ENCODE data around the gene RELCH. TPM values are rescaled to one million over a fixed set of nuclear protein-coding genes. Genes with fewer than 3 reads are reported as not detected.

Gene RELCH
- total RNA-seq, result 10 to 100 TPM; 36.0 to 48.9 TPM

GRCh38 chr18:62186774-62187542 is at the start of gene RELCH, which contains the start of gene PIGN:
TSS of gene RELCH (plus strand) at chr18:62187255. CDS start at chr18:62187506, 251 bp downstream.
TSS of gene PIGN (minus strand) at chr18:62187056. CDS start at chr18:62161353, 25,703 bp downstream.
- peak within 1 kb of the TSS; percentile 79 to 84 for H3K27ac ChIP-seq
- H3K27me3 ChIP-seq (replicated peaks; ENCODE audit: insufficient read depth), result no peaks in the 10 kb centered on the region
- DNase-seq (ENCODE audit: low spot score) (peak; percentile 95), ATAC-seq (ENCODE audit: insufficient number of reproducible peaks, low FRiP score, low read depth) (peak; percentile 100)
- peaks cover 13 to 51% of the 10 kb centered on the region in 2 donors for H3K4me1 ChIP-seq (ENCODE audit: control insufficient read depth in 1 of 2, low read depth in 2 of 2)
- TF ChIP-seq CTCF (IDR thresholded peaks at IDR 0.05), result no peak
- no peaks in the 10 kb centered on the region for H3K36me3 ChIP-seq
- peak within 1 kb of the TSS; percentile 94 for H3K4me3 ChIP-seq
- H3K9me3 ChIP-seq, result no peaks in the 10 kb centered on the region

DNA sequence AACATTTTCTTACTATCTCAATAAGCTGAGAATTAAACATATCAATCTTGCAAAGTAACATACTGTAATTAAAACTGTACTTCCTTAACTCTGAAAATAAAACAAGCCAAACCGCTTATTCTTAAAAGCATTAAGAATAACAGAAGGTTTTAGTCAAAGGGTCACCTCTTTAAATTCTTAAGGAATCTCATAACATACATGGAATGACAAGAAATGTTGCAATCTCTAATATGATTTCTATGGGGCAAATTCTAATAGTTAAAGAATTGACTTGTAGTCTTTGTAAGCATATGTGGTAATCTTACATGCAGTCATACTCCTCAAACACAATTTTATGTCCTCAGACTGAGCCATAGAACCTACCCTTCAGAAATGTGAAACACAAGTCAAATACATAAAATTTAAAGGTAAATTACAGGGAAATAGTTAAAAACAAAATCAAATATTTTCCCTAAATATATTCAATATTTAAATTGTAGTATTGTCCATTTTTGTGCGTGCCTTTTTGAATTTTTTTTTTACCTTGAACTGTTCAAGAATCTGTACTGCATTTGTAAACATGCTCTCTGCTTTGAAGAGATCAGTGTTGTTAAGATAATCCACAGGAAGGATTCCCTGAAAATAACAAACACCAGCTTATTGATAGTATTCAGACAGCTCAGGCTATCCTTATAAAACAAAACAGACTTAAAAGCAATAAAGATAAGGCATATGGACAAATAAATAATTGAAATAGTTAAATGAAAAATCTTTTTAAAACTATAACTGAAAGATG is 48.4 kb upstream of the RELCH start:
- ATAC-seq (ENCODE audit: insufficient number of reproducible peaks, low FRiP score, low read depth), result no peak
- Histone ChIP-seq H3K36me3 (peaks cover 5% of the 10 kb centered on the region), H3K27me3 (replicated peaks; ENCODE audit: insufficient read depth) (no peaks in the 10 kb centered on the region), H3K27ac (no peak overlapping the region), H3K4me3 (no peak overlapping the region), H3K9me3 (no peaks in the 10 kb centered on the region), H3K4me1 (ENCODE audit: control insufficient read depth in 1 of 2, low read depth in 2 of 2) (no peaks in the 10 kb centered on the region)
- no peak for TF ChIP-seq CTCF (IDR thresholded peaks at IDR 0.05)
- no peak for DNase-seq (ENCODE audit: low spot score)

DNA sequence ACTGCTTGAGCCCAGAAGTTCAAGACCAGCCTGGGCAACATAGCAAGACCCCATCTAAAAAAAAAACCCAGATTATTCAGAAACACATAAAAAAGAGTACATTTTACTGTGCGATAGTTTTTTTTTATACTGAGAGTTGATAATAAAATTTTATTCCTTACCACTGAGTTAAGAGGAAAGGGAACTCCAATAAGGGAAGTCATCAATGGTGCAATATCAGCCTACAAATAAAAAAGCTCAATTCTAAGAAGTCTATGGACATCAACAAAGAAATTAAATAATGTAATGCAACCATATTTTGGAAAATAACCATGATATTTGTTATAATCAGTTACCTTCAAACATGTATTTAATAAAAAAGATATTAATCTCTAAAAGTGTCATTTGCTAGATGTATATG is 46.8 kb upstream of the RELCH start:
- Histone ChIP-seq H3K4me1 (ENCODE audit: control insufficient read depth in 1 of 2, low read depth in 2 of 2) (no peaks in the 10 kb centered on the region), H3K4me3 (no peak overlapping the region), H3K36me3 (peaks cover 9% of the 10 kb centered on the region), H3K27ac (no peak overlapping the region), H3K9me3 (no peaks in the 10 kb centered on the region), H3K27me3 (replicated peaks; ENCODE audit: insufficient read depth) (no peaks in the 10 kb centered on the region)
- ATAC-seq (ENCODE audit: insufficient number of reproducible peaks, low FRiP score, low read depth), result no peak
- TF ChIP-seq CTCF (IDR thresholded peaks at IDR 0.05), result no peak
- DNase-seq (ENCODE audit: low spot score), result no peak

DNA sequence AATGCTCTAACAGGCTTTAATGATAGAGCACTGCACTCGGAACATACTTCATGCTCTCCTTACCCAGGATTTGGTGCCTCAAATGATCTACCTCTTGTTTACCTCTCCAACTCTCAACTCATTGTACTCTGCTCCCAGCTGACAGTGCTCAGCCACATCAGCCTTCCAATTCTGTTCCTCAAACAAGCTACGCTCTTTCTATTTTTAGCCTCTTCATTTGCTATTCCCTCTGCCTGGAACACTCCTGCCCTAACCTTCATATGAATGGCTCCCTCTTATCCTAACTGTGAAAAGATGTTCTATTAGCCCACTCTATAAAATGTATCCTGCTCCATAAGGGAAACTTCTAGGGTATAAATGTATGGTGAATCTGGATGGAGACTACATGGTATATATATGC is 42.7 kb upstream of the RELCH start:
- Histone ChIP-seq H3K4me1 (ENCODE audit: control insufficient read depth in 1 of 2, low read depth in 2 of 2) (no peaks in the 10 kb centered on the region), H3K27me3 (replicated peaks; ENCODE audit: insufficient read depth) (no peaks in the 10 kb centered on the region), H3K36me3 (peaks cover 5% of the 10 kb centered on the region), H3K9me3 (no peaks in the 10 kb centered on the region), H3K4me3 (no peak overlapping the region), H3K27ac (no peak overlapping the region)
- ATAC-seq (ENCODE audit: insufficient number of reproducible peaks, low FRiP score, low read depth) (no peak), DNase-seq (ENCODE audit: low spot score) (no peak)
- TF ChIP-seq CTCF (IDR thresholded peaks at IDR 0.05), result no peak

GRCh38 chr18:62151068-62151771 is 35.8 kb upstream of the RELCH start:
- TF ChIP-seq CTCF (IDR thresholded peaks at IDR 0.05), result no peak
- DNase-seq (ENCODE audit: low spot score), result no peak
- no peaks in the 10 kb centered on the region for H3K9me3 ChIP-seq
- H3K4me1 ChIP-seq (ENCODE audit: control insufficient read depth in 1 of 2, low read depth in 2 of 2), result no peaks in the 10 kb centered on the region
- no peak overlapping the region for H3K4me3 ChIP-seq
- H3K36me3 ChIP-seq, result no peaks in the 10 kb centered on the region
- no peak overlapping the region for H3K27ac ChIP-seq
- no peaks in the 10 kb centered on the region for H3K27me3 ChIP-seq (replicated peaks; ENCODE audit: insufficient read depth)
- no peak for ATAC-seq (ENCODE audit: insufficient number of reproducible peaks, low FRiP score, low read depth)
